Stimulated activated CD8-positive, alpha-beta memory T cell treated with anti-CD3 and anti-CD28 coated beads, Interleukin-4, amount 100 ng/mL, for 1 hour (primary cell): ENCODE results near the gene ANKRD13C.
"Not testable (repeated sequence)": the region's sequence is repeated elsewhere in the genome, so short reads cannot be mapped to it uniquely, and the experiment has no call there.

Experiments
- DNase-seq, 2 donors: peaks; one replicate each; pipeline ENCODE4 v3.0.0-alpha.2; 2020; ENCODE audit warnings: low read depth in 2 of 2, low spot score in 1 of 2

The ANKRD13C gene

DNA sequence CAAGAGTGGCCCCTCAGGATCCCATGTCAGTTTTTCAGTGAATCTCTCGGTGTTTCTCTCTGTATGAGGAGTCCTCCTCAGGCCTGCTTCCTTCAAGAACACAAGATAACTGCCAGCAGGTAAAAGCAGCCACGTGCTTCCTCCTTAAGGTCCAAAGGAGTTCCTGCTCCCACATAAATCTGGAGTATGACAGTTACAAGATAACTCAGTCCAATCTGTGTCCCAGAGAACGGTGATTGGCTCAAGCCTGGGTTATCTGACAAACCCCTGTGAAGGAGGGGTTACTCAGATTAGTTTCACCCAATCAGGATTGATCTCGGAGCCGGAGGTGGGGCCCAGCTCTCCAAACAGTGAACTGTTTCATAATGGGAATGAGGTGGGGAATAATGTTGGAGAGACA lies 5.8 kb upstream of the ANKRD13C start:
- no peak for DNase-seq

DNA sequence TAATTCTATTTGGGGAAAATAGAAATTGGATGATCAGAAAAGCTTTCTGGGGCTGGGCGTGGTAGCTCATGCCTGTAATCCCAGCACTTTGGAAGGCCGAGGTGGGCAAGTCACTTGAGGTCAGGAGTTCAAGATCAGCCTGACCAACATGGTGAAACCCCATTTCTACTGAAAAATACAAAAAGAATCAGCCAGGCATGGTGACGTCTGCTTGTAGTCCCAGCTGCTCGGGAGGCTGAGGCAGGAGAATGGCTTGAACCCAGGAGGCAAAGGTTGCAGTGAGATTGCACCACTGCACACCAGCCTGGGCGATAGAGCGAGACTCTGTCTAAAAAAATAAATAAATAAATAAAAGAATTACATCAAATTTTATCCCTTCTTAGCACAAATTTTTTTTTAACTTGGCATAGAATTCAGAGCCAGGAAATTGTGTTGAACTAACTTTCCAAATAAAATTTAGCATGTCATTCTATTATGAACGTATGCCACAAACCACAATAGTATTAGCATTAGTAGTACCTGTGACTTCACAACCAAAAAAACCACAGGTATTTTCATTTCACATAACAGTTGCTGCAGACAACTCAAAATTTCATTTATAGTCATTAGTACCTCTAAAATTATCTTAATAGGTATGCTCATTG lies 4.5 kb upstream of the ANKRD13C start:
- no peak for DNase-seq

- DNase-seq: no peak
Observed at GRCh38 chr1:70355920-70356319, 1.4 kb upstream of the ANKRD13C start.

GRCh38 chr1:70355111-70355407 lies 537 bp upstream of the ANKRD13C start:
- DNase-seq: no peak

- DNase-seq: no peak
Observed at GRCh38 chr1:70353601-70354331, 756 bp downstream of the ANKRD13C start.

GRCh38 chr1:70353044-70353443 lies 1.5 kb downstream of the ANKRD13C start:
- no peak for DNase-seq

DNA sequence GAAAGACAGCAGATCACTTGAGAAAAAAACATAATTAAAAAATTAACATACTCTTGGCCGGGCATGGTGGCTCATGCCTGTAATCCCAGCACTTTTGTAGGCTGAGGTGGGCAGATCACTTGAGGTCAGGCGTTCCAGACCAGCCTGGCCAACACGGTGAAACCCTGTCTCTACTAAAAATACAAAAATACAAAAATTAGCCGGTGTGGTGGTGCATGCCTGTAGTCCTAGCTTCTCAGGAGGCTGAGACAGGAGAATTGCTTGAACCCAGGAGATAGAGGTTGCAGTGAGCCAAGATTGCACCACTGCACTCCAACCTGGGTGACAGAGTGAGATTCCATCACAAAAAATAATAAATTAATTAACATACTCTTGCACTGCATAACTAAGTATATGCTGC lies 4.7 kb downstream of the ANKRD13C start:
- DNase-seq: not testable (repeated sequence)

GRCh38 chr1:70348399-70349165 lies 5.9 kb downstream of the ANKRD13C start:
- no peak for DNase-seq

DNA sequence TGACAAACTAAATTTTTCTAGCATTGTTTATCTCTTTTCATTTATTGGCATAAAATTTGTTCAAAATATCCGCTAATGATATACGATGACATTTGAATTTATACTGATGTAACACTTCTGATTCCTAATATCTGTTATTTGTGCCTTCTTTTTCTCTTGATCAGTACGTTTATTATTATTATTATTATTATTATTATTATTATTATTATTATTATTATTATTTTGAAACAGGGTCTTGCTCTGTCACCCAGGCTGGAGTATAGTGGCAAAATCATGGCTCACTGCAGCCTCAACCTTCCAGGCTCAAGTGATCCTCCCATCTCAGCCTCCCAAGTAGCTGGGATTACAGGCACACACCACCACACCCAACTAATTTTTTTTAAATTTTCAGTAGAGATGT lies 14.9 kb downstream of the ANKRD13C start:
- DNase-seq: not testable (repeated sequence)

GRCh38 chr1:70336050-70336449 lies 18.5 kb downstream of the ANKRD13C start:
- no peak for DNase-seq

GRCh38 chr1:70334436-70334835 lies 20.1 kb downstream of the ANKRD13C start:
- no peak for DNase-seq

- no peak for DNase-seq
Observed at GRCh38 chr1:70333245-70333644, 21.3 kb downstream of the ANKRD13C start.

DNA sequence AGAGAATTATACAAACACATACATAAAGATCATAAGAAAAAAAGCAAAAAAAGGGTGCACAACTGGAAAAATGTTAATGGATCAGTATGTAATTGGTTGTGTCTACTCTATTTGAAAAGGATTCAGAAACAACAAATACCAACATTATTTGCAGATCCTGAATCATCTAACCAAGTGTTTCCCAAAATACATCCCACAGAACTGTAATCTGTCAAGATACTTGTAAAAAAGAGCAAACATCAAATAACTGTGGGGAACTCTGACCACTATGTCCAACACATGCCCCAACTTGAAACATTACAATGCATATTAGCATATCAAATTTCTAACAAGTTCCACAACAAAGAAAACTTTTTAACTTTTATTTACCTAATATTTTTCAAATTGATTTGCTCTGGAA lies 22.6 kb downstream of the ANKRD13C start:
- no peak for DNase-seq

DNA sequence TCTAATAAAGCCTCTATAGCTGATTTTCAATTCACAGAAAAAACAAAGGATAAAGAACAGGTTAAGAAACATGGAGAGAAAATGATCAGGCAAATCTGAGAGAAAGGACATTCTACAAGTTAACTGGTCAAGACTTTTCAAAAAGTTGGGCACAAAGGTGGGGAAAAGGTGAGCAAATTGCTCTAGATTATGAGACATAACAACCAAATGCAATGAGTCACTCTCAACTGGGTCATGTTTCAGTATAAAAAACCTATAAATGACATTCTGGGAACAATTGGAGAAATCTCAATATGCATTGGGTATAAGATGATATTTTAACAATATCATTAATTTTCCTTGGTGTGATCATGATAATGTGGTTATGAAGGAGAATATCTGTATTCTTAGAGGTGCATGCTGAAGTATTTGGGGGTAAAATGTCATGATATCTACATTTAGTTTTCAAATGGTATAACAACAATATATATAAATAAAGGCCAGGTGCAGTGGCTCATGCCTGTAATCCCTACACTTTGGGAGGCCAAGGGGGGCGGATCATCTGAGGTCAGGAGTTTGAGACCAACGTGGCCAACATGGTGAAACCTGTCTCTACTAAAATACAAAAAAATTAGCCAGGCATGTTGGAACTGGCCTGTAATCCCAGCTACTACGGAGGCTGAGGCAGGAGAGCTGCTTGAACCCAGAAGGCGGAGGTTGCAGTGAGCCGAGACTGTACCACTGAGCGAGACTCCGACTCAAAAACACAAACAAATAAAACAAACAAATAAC lies 27.0 kb downstream of the ANKRD13C start:
- no peak for DNase-seq

DNA sequence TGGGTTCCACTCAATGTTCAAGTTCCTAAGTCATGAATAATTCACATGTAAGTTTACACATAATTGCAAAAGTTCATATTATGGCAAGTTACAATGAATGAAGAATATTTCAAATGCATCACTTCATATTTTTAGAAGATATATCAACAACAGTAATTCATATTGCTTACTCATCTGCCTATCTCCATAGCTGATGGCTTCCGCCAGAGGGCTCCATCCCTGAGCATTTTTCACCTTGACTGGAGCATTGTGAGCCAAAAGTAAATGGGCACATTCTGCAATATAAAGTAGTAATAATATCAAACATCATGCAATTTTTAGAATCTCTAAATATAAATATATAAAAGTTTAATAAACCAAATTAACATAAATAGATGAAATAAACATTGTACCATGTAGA lies 29.8 kb downstream of the ANKRD13C start:
- DNase-seq: no peak

- DNase-seq: no peak
Observed at GRCh38 chr1:70319750-70320149, 34.8 kb downstream of the ANKRD13C start.

- no peak for DNase-seq
Observed at GRCh38 chr1:70318191-70318590, 36.3 kb downstream of the ANKRD13C start.

DNA sequence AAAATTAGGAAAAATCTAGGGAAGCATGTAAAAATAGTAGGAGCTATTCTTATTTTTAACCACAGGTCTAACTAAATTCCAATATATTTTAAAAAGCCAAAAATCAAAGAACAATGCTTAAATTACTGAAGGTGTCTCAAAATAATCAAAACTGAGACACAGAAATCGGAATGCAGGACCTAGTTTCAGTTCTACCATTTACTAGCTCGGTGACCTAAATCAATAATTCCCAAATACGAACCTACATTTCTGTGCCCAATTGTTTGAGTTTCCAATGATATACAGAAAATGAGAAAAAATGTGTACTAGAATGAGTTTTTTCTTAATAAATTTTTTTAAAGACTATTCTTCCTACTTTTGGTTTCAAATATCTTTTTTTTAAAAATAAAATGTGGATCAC lies 37.4 kb downstream of the ANKRD13C start:
- no peak for DNase-seq

DNA sequence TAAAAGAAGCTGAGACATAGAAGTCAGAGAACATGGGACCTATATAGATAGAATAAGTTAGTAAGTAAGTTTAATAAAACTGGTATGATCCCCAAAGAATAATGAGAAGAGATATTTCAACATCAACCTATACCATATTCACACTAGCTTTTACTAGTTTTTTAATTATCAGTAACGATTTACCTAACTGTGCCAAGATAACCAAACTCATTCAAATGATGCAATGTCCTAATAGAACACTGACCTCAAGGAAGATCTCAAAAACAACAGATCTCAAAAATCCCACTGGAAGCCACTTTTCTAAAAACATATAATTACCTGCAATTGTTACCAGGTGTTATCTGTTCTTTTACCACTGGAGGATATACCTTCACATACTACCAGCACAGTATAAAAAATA lies 38.7 kb downstream of the ANKRD13C start:
- DNase-seq: no peak

- DNase-seq: no peak
Observed at GRCh38 chr1:70314706-70315304, 39.7 kb downstream of the ANKRD13C start.

GRCh38 chr1:70311369-70311768 lies 43.2 kb downstream of the ANKRD13C start:
- no peak for DNase-seq
